SK-N-SH treated with all-trans-retinoic acid at 6 μM for 48 hours (cell line): Measurements from ENCODE around the gene RUNDC1.

Experiments
- ATAC-seq: fragments of 200-7000 bp; cut with Tn5 transposase; 3 replicates; pipeline ENCODE4 v1.9.1; 2020; ENCODE audit warnings: mild to moderate bottlenecking, moderate library complexity
- ARNTL ChIP-seq: fragments of 450-650 bp; formaldehyde crosslinking; IDR thresholded peaks from 2 replicates; pipeline ENCODE4 v1.5.0; 2020; ENCODE audit warnings: low read depth, mild to moderate bottlenecking, moderate library complexity, borderline replicate concordance
- BACH2 ChIP-seq: fragments of 250-450 bp; sonication (Bioruptor Pico); IDR thresholded peaks from 2 replicates; pipeline ENCODE4 v1.9.0; 2021; ENCODE audit warnings: mild to moderate bottlenecking, borderline replicate concordance
- CSDC2 ChIP-seq: fragments of 250-450 bp; sonication (Bioruptor Pico); IDR thresholded peaks from 2 replicates; pipeline ENCODE4 v1.5.0; 2020; ENCODE audit warnings: mild to moderate bottlenecking, moderate library complexity
- ESRRG ChIP-seq: fragments of 250-450 bp; sonication (Bioruptor Pico); IDR thresholded peaks from 2 replicates; pipeline ENCODE4 v1.6.1; 2021; ENCODE audit warnings: mild to moderate bottlenecking
- ISL1 ChIP-seq: fragments of 250-450 bp; sonication (Bioruptor Pico); IDR thresholded peaks from 2 replicates; pipeline ENCODE4 v2.1.2; 2022; ENCODE audit warnings: mild to moderate bottlenecking, moderate library complexity
- PPARA ChIP-seq: fragments of 250-450 bp; sonication (Bioruptor Pico); IDR thresholded peaks from 2 replicates; pipeline ENCODE4 v1.5.0; 2020; ENCODE audit warnings: mild to moderate bottlenecking, borderline replicate concordance
- RARB ChIP-seq: fragments of 250-450 bp; sonication (Bioruptor Pico); IDR thresholded peaks from 2 replicates; pipeline ENCODE4 v1.8.0; 2021; ENCODE audit warnings: mild to moderate bottlenecking, moderate library complexity
- SNAI2 ChIP-seq: fragments of 250-450 bp; sonication (Bioruptor Pico); IDR thresholded peaks from 2 replicates; pipeline ENCODE4 v1.5.0; 2020; ENCODE audit warnings: mild to moderate bottlenecking, moderate library complexity
- TCF4 ChIP-seq: fragments of 250-450 bp; sonication (Bioruptor Pico); IDR thresholded peaks from 2 replicates; pipeline ENCODE4 v1.8.0; 2021; ENCODE audit warnings: mild to moderate bottlenecking, moderate library complexity, borderline replicate concordance
- TOX ChIP-seq: fragments of 250-450 bp; sonication (Bioruptor Pico); IDR thresholded peaks from 2 replicates; pipeline ENCODE4 v1.8.0; 2021; ENCODE audit warnings: mild to moderate bottlenecking, moderate library complexity, borderline replicate concordance
- ZC3H10 ChIP-seq: fragments of 250-450 bp; sonication (Bioruptor Pico); IDR thresholded peaks from 2 replicates; pipeline ENCODE4 v1.5.1; 2021; ENCODE audit warnings: mild to moderate bottlenecking, moderate library complexity
- ZFP3 ChIP-seq: fragments of 250-450 bp; sonication (Bioruptor Pico); IDR thresholded peaks from 2 replicates; pipeline ENCODE4 v1.5.0; 2020; ENCODE audit warnings: mild to moderate bottlenecking, moderate library complexity
- ZNF565 ChIP-seq: fragments of 450-650 bp; formaldehyde crosslinking; conservative IDR thresholded peaks from 2 replicates; pipeline ENCODE4 v1.5.0; 2020; ENCODE audit warnings: low read depth, mild to moderate bottlenecking, moderate library complexity
- ZNF8 ChIP-seq: fragments of 450-650 bp; formaldehyde crosslinking; IDR thresholded peaks from 2 replicates; pipeline ENCODE4 v1.5.0; 2020; ENCODE audit warnings: mild to moderate bottlenecking, moderate library complexity
- TF ChIP-seq, protein P1 (sequence below): fragments of 250-450 bp; sonication (Bioruptor Pico); IDR thresholded peaks from 2 replicates; pipeline ENCODE4 v1.5.1; 2021; ENCODE audit warnings: mild to moderate bottlenecking, moderate library complexity
- TF ChIP-seq, protein P2 (sequence below): fragments of 250-450 bp; sonication (Bioruptor Pico); IDR thresholded peaks from 2 replicates; pipeline ENCODE4 v1.8.0; 2021; ENCODE audit warnings: low read depth, mild to moderate bottlenecking, moderate library complexity, borderline replicate concordance
- TF ChIP-seq, protein P3 (sequence below): fragments of 250-450 bp; sonication (Bioruptor Pico); IDR thresholded peaks from 2 replicates; pipeline ENCODE4 v1.5.0; 2020; ENCODE audit warnings: mild to moderate bottlenecking, moderate library complexity
- TF ChIP-seq, protein P4 (sequence below): fragments of 250-450 bp; sonication (Bioruptor Pico); IDR thresholded peaks from 2 replicates; pipeline ENCODE4 v1.8.0; 2020; ENCODE audit warnings: mild to moderate bottlenecking, moderate library complexity, borderline replicate concordance
- TF ChIP-seq, protein P5 (sequence below): fragments of 250-450 bp; sonication (Bioruptor Pico); IDR thresholded peaks from 2 replicates; pipeline ENCODE4 v1.5.1; 2020; ENCODE audit warnings: low read depth, mild to moderate bottlenecking, moderate library complexity

The RUNDC1 gene

DNA sequence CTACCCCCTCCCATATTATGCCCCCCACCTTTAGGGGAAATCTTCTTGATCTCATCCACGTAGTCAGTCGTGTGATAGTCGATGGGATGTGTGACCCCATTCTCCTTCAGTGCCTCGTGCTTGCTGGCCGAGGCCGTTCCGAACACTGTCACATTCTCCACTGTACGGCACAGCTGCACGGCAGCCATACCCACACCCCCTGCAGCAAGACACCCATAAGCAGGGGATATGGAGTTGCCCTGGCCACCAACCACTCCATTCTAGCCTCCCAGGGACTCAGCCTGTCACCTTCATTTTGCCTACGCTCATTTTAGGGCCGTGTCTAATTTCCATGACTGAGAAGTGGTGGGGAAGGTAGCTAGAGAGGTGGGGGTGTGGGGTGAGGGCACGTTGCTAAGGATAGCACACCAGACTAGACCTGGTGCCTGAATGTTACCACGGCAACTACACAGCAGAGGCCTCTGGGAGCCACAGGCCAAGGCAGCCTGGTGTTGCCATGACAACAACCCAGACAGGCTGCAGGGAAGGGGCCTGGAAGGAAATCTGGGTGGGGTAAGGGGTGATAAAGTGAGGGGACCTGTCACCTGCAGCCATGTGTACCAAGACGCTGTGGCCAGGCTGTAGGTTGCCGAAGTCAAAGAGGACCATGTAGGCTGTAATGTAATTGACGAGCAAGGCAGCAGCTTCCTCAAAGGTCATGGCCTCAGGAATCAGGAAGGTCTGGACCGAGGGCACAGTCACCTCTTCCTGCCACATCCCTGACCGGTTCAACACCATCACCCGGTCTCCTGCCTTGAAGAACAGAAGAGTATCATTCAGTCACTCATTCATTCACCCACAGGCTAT, 37.9 kb downstream of the RUNDC1 start:
- no peak for ATAC-seq
- TF ChIP-seq CSDC2 (CRISPR knock-in tag) (no peak), ESRRG (CRISPR knock-in tag) (no peak)

DNA sequence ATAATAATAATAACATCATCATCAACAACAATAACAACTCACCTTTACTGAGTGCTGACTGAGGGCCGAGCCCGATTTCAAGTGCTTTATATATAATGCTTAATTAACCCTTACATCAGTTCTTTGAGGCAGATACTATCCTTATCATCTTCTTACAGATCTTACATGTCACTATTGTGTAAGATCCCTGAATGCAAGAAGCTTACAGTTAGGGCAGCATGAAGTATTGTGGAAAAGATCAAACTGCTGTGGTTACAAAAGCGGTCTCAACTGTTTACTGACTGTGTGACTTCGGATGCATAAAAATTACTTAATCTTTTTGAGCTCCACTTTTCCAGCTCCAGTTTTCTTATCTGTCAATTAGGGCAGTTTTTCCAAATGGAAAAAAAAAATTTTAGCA, 38.6 kb downstream of the RUNDC1 start:
- no peak for ATAC-seq

DNA sequence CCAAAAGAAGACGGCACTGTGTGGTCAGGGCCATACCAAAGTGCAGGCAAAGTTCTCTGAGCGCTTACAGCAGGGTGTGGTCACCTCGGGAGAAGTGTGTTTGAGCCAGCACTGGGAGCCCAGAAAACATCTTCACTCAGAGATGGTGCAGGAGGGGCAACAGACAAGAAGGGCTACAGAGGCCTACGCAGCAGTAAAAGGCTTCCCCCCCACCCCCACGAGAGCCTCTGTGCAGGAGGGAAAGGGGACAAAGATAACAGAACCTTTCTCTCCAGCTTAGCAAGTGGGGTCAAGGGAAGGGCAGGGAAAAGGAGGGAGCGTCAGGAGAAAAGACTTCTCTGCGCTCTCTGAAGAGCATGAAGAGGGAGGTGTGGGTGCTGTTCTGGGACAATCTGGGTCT, 39.1 kb downstream of the RUNDC1 start:
- TF ChIP-seq ZC3H10 (CRISPR knock-in tag) (no peak), TOX (CRISPR knock-in tag) (no peak), ZNF565 (CRISPR knock-in tag) (no peak), ZFP3 (CRISPR knock-in tag) (no peak), ISL1 (CRISPR knock-in tag) (no peak), ESRRG (CRISPR knock-in tag) (no peak), TCF4 (no peak), CSDC2 (CRISPR knock-in tag) (no peak), PPARA (CRISPR knock-in tag) (no peak), ARNTL (no peak), SNAI2 (CRISPR knock-in tag) (no peak), BACH2 (CRISPR knock-in tag) (no peak), ZNF8 (CRISPR knock-in tag) (no peak), RARB (CRISPR knock-in tag) (no peak)
- TF ChIP-seq, protein P1, sequence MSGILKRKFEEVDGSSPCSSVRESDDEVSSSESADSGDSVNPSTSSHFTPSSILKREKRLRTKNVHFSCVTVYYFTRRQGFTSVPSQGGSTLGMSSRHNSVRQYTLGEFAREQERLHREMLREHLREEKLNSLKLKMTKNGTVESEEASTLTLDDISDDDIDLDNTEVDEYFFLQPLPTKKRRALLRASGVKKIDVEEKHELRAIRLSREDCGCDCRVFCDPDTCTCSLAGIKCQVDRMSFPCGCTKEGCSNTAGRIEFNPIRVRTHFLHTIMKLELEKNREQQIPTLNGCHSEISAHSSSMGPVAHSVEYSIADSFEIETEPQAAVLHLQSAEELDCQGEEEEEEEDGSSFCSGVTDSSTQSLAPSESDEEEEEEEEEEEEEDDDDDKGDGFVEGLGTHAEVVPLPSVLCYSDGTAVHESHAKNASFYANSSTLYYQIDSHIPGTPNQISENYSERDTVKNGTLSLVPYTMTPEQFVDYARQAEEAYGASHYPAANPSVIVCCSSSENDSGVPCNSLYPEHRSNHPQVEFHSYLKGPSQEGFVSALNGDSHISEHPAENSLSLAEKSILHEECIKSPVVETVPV (CRISPR knock-in tag), result no peak
- TF ChIP-seq, protein P2, sequence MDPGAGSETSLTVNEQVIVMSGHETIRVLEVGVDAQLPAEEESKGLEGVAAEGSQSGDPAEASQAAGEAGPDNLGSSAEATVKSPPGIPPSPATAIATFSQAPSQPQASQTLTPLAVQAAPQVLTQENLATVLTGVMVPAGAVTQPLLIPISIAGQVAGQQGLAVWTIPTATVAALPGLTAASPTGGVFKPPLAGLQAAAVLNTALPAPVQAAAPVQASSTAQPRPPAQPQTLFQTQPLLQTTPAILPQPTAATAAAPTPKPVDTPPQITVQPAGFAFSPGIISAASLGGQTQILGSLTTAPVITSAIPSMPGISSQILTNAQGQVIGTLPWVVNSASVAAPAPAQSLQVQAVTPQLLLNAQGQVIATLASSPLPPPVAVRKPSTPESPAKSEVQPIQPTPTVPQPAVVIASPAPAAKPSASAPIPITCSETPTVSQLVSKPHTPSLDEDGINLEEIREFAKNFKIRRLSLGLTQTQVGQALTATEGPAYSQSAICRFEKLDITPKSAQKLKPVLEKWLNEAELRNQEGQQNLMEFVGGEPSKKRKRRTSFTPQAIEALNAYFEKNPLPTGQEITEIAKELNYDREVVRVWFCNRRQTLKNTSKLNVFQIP (CRISPR knock-in tag), result no peak
- TF ChIP-seq, protein P3, sequence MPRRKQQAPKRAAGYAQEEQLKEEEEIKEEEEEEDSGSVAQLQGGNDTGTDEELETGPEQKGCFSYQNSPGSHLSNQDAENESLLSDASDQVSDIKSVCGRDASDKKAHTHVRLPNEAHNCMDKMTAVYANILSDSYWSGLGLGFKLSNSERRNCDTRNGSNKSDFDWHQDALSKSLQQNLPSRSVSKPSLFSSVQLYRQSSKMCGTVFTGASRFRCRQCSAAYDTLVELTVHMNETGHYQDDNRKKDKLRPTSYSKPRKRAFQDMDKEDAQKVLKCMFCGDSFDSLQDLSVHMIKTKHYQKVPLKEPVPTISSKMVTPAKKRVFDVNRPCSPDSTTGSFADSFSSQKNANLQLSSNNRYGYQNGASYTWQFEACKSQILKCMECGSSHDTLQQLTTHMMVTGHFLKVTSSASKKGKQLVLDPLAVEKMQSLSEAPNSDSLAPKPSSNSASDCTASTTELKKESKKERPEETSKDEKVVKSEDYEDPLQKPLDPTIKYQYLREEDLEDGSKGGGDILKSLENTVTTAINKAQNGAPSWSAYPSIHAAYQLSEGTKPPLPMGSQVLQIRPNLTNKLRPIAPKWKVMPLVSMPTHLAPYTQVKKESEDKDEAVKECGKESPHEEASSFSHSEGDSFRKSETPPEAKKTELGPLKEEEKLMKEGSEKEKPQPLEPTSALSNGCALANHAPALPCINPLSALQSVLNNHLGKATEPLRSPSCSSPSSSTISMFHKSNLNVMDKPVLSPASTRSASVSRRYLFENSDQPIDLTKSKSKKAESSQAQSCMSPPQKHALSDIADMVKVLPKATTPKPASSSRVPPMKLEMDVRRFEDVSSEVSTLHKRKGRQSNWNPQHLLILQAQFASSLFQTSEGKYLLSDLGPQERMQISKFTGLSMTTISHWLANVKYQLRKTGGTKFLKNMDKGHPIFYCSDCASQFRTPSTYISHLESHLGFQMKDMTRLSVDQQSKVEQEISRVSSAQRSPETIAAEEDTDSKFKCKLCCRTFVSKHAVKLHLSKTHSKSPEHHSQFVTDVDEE (CRISPR knock-in tag), result no peak
- TF ChIP-seq, protein P4, sequence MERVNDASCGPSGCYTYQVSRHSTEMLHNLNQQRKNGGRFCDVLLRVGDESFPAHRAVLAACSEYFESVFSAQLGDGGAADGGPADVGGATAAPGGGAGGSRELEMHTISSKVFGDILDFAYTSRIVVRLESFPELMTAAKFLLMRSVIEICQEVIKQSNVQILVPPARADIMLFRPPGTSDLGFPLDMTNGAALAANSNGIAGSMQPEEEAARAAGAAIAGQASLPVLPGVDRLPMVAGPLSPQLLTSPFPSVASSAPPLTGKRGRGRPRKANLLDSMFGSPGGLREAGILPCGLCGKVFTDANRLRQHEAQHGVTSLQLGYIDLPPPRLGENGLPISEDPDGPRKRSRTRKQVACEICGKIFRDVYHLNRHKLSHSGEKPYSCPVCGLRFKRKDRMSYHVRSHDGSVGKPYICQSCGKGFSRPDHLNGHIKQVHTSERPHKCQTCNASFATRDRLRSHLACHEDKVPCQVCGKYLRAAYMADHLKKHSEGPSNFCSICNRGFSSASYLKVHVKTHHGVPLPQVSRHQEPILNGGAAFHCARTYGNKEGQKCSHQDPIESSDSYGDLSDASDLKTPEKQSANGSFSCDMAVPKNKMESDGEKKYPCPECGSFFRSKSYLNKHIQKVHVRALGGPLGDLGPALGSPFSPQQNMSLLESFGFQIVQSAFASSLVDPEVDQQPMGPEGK (CRISPR knock-in tag), result no peak
- TF ChIP-seq, protein P5, sequence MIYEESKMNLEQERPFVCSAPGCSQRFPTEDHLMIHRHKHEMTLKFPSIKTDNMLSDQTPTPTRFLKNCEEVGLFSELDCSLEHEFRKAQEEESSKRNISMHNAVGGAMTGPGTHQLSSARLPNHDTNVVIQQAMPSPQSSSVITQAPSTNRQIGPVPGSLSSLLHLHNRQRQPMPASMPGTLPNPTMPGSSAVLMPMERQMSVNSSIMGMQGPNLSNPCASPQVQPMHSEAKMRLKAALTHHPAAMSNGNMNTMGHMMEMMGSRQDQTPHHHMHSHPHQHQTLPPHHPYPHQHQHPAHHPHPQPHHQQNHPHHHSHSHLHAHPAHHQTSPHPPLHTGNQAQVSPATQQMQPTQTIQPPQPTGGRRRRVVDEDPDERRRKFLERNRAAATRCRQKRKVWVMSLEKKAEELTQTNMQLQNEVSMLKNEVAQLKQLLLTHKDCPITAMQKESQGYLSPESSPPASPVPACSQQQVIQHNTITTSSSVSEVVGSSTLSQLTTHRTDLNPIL (CRISPR knock-in tag), result no peak
- TF ChIP-seq, all 23 proteins: peak for 0
- ATAC-seq, result no peak

More for the DNA sequence above, 38.6 kb downstream of the RUNDC1 start:
- TF ChIP-seq ISL1 (CRISPR knock-in tag) (no peak), ARNTL (no peak), ESRRG (CRISPR knock-in tag) (no peak)
